Trophoblast cell (in vitro differentiated cells and primary cell): Measurements from ENCODE around the gene KCNAB3.

ENCODE experiments used
- DNase-seq, 2 donors: peaks; one replicate each; pipeline ENCODE4 v3.0.0-alpha.2; 2016
- H2AFZ ChIP-seq: 2 replicates; pipeline ENCODE4 v1.6.1; 2013; ENCODE audit warnings: low read length, moderate library complexity, mild to moderate bottlenecking; ENCODE audit not compliant: insufficient read depth, poor library complexity
- H2AK5ac ChIP-seq: 2 replicates; pipeline ENCODE4 v1.6.1; 2013; ENCODE audit warnings: mild to moderate bottlenecking, low read length
- H2BK120ac ChIP-seq: 2 replicates; pipeline ENCODE4 v1.6.1; 2013; ENCODE audit warnings: low read length, mild to moderate bottlenecking, moderate library complexity; ENCODE audit not compliant: insufficient read depth, poor library complexity
- H2BK12ac ChIP-seq: 2 replicates; pipeline ENCODE4 v1.6.1; 2013; ENCODE audit warnings: mild to moderate bottlenecking, low read length, moderate library complexity
- H2BK5ac ChIP-seq: 2 replicates; pipeline ENCODE4 v1.6.1; 2013; ENCODE audit warnings: low read length, low read depth, moderate library complexity, mild to moderate bottlenecking; ENCODE audit not compliant: poor library complexity
- H3K14ac ChIP-seq: 2 replicates; pipeline ENCODE4 v1.6.1; 2013; ENCODE audit warnings: mild to moderate bottlenecking, low read length
- H3K18ac ChIP-seq: 2 replicates; pipeline ENCODE4 v1.6.1; 2013; ENCODE audit warnings: mild to moderate bottlenecking, low read length
- H3K23ac ChIP-seq: 2 replicates; pipeline ENCODE4 v1.6.1; 2013; ENCODE audit warnings: low read length
- H3K27ac ChIP-seq: 2 replicates; pipeline ENCODE4 v1.5.1; 2013; ENCODE audit warnings: low read depth, mild to moderate bottlenecking, inconsistent platforms, low read length, moderate library complexity
- H3K27me3 ChIP-seq: 2 replicates; pipeline ENCODE4 v1.6.1; 2013; ENCODE audit warnings: inconsistent platforms, mild to moderate bottlenecking, low read length, moderate library complexity; ENCODE audit not compliant: insufficient read depth
- H3K36me3 ChIP-seq, 2 experiments: 1 replicate in 1 of 2; 2 replicates in 1 of 2; pipeline ENCODE4 v1.6.1; 2013; ENCODE audit warnings: low read length in 2 of 2, mild to moderate bottlenecking in 2 of 2, moderate library complexity in 1 of 2; ENCODE audit not compliant: insufficient read depth in 2 of 2, control insufficient read depth in 1 of 2
- H3K4ac ChIP-seq: 2 replicates; pipeline ENCODE4 v1.6.1; 2013; ENCODE audit warnings: low read depth, mild to moderate bottlenecking, low read length, moderate library complexity
- H3K4me1 ChIP-seq, 2 experiments: 1 replicate in 1 of 2; 2 replicates in 1 of 2; pipeline ENCODE4 v1.6.1; 2013; ENCODE audit warnings: low read length in 2 of 2, mild to moderate bottlenecking in 2 of 2, moderate library complexity in 1 of 2; ENCODE audit not compliant: insufficient read depth in 2 of 2, control insufficient read depth in 1 of 2
- H3K4me2 ChIP-seq: 2 replicates; pipeline ENCODE4 v1.6.1; 2013; ENCODE audit warnings: inconsistent platforms, mild to moderate bottlenecking, low read length, moderate library complexity
- H3K4me3 ChIP-seq: 2 replicates; pipeline ENCODE4 v1.5.1; 2013; ENCODE audit warnings: mild to moderate bottlenecking, low read depth, low read length, inconsistent platforms
- H3K79me1 ChIP-seq: one replicate; pipeline ENCODE4 v1.6.1; 2013; ENCODE audit warnings: low read length
- H3K79me2 ChIP-seq: 2 replicates; pipeline ENCODE4 v1.6.1; 2013; ENCODE audit warnings: low read length, mild to moderate bottlenecking; ENCODE audit not compliant: control insufficient read depth, insufficient read depth, poor library complexity
- H3K9ac ChIP-seq: 2 replicates; pipeline ENCODE4 v1.6.1; 2013; ENCODE audit warnings: mild to moderate bottlenecking, low read length
- H3K9me3 ChIP-seq: 2 replicates; pipeline ENCODE4 v1.6.1; 2013; ENCODE audit warnings: low read depth, mild to moderate bottlenecking, control low read depth, inconsistent platforms, low read length; ENCODE audit not compliant: insufficient read depth
- H4K12ac ChIP-seq: 2 replicates; pipeline ENCODE4 v1.6.1; 2013; ENCODE audit warnings: low read depth, mild to moderate bottlenecking, low read length, moderate library complexity
- H4K8ac ChIP-seq: 2 replicates; pipeline ENCODE4 v1.6.1; 2013; ENCODE audit warnings: low read depth, mild to moderate bottlenecking, low read length, moderate library complexity
- H4K91ac ChIP-seq: one replicate; pipeline ENCODE4 v1.6.1; 2013; ENCODE audit warnings: low read depth, mild to moderate bottlenecking, low read length, moderate library complexity
- WGBS: extraction: QIAGEN DNeasy Blood & Tissue Kit; methylation state at CpG from one replicate; pipeline ENCODE4 v1.1.7; 2013; ENCODE audit warnings: missing lambda C conversion rate; ENCODE audit not compliant: insufficient read length, insufficient coverage; ENCODE audit errors: extremely low coverage; 5-methylcytosine and 5-hydroxymethylcytosine counted together

Gene KCNAB3

DNA sequence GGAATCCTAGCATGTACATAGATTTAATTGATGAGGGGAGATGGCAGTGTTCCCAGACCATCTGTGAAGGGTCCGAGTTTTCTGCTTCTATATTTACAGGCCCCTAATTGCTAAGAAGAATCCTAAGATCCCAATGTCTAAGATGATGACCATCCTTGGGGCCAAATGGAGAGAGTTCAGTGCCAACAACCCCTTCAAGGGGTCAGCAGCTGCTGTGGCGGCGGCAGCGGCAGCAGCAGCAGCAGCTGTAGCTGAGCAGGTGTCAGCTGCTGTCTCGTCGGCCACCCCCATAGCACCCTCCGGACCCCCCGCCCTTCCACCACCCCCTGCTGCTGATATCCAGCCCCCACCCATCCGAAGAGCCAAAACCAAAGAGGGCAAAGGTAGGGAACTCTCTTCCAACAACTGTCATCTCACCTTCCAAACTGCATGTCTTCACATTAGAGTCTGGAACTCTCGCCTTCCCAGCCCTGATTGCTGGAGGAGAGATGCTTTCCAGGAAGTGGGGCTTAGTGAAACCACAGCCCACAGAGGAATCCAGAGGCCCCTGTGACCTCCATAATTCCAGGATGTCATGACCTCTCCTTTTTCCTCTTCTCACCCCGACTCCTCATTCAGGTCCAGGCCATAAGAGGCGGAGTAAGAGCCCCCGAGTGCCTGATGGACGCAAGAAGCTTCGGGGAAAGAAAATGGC is 36.3 kb downstream of the KCNAB3 start:
- H3K4me2 ChIP-seq: no peak overlapping the region
- H3K4me3 ChIP-seq: no peak overlapping the region
- no peak overlapping the region for H3K18ac ChIP-seq
- peaks cover 6% of the 10 kb centered on the region for H3K79me2 ChIP-seq
- H3K23ac ChIP-seq: no peak overlapping the region
- H3K4ac ChIP-seq: no peak overlapping the region
- H3K27me3 ChIP-seq: no peaks in the 10 kb centered on the region
- no peak overlapping the region for H4K91ac ChIP-seq
- peaks cover 41 to 56% of the 10 kb centered on the region in 2 experiments for H3K36me3 ChIP-seq
- DNase-seq: no peak
- WGBS: no CpG with 5 or more reads among the region's 15 CpGs
- H3K9ac ChIP-seq: no peak overlapping the region
- H2AFZ ChIP-seq: no peak overlapping the region
- H3K14ac ChIP-seq: no peak overlapping the region
- H3K27ac ChIP-seq: no peak overlapping the region
- H3K79me1 ChIP-seq: peaks cover 8% of the 10 kb centered on the region
- no peak overlapping the region for H2AK5ac ChIP-seq
- H2BK12ac ChIP-seq: no peak overlapping the region
- no peak overlapping the region for H2BK5ac ChIP-seq
- H2BK120ac ChIP-seq: no peak overlapping the region
- H4K12ac ChIP-seq: no peak overlapping the region
- H4K8ac ChIP-seq: no peak overlapping the region
- H3K4me1 ChIP-seq: peaks cover 14 to 15% of the 10 kb centered on the region in 2 experiments
- H3K9me3 ChIP-seq: no peaks in the 10 kb centered on the region

DNA sequence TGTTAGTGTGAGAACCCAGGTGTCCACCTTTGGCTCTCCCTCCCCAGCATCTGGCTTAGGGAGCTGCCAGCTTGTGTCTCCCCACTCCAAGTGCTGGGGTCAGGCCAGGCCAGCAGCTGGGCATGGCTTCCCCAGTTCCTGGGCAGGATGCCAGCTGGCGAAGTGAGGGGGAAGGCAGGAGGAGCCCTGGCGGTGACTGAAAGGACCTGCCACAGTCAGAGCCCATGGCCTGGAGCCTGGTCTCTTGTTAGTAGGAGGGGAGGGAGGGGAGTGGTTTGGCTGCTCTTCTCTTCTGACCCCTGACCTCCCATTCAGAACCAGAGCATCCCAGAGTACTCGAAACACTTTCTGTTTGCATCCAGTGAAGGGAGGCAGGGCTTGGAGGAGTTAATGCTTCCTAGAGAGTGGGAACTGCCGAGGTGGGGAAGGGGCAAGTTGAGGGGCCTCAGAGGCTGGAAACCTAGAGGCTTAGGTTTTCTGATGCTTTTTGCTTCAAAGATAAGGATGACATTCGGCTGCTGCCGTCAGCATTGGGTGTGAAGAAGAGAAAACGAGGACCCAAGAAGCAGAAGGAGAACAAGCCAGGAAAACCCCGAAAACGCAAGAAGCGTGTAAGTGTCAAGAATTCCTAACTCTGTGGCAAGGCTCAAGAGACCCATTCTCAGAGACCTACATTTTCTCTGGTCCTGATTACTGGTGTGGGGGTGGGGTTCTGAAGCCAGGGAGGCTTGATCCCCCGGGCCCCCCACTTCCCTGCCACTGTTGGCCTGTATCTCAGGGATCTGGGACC is 40.3 kb downstream of the KCNAB3 start:
- H3K9me3 ChIP-seq: no peaks in the 10 kb centered on the region
- H3K4me3 ChIP-seq: no peak overlapping the region
- peak overlapping the region; percentile 83 for H4K8ac ChIP-seq
- H3K36me3 ChIP-seq: peaks cover 23 to 28% of the 10 kb centered on the region in 2 experiments
- peak overlapping the region; percentile 16 for H3K9ac ChIP-seq
- DNase-seq: peak; percentile 16 to 48
- H3K27me3 ChIP-seq: no peaks in the 10 kb centered on the region
- peaks cover 22 to 25% of the 10 kb centered on the region in 2 experiments for H3K4me1 ChIP-seq
- peak overlapping the region; percentile 93 for H3K27ac ChIP-seq
- no peak overlapping the region for H2AFZ ChIP-seq
- H3K23ac ChIP-seq: no peak overlapping the region
- H3K79me2 ChIP-seq: peaks cover 17% of the 10 kb centered on the region
- WGBS: no CpG with 5 or more reads among the region's 11 CpGs
- H2BK12ac ChIP-seq: peak overlapping the region; percentile 94
- no peak overlapping the region for H4K12ac ChIP-seq
- H3K18ac ChIP-seq: peak overlapping the region; percentile 66
- H2BK120ac ChIP-seq: peak overlapping the region; percentile 56
- peak overlapping the region; percentile 68 for H3K14ac ChIP-seq
- peak overlapping the region; percentile 100 for H4K91ac ChIP-seq
- H3K79me1 ChIP-seq: peaks cover 37% of the 10 kb centered on the region
- peak overlapping the region; percentile 88 for H2BK5ac ChIP-seq
- peak overlapping the region; percentile 31 for H3K4me2 ChIP-seq
- peak overlapping the region; percentile 50 for H3K4ac ChIP-seq
- H2AK5ac ChIP-seq: peak overlapping the region; percentile 55

DNA sequence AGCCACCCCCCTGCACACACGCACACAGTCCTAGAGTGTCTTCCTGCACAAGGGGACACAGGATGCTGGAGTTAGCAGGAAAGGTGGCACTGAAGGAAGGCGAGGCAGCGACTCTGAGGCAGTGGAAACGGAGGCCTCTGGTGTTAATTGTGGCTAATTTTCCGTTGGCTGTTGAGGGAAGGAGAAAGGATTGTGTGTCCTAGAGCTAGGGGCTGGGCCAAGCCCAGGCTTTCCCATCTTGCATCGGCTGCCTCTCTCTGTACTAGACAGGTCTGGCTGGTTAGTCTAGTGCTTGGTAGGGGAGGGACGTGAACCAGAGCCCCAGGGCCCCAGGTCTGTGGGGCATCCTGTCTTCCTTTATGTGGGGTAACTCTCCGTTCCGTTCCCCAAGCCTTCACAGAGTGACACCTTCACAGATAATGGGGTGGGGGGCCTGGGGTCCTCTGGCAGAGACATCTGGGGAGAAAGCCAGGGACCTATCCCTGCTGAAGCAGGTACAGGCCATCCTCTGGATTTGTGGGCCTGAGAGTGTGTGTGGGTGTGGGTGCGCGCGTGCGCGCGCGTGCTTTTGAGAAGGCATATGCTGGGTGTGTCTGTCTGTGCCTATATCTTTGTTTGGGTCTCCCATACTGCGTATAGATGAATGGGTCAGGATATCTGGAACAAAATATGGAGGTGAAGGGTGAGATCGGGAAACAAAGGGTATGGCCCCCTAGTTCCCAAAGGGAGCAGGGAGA is 41.3 kb downstream of the KCNAB3 start, which contains the start of gene CHD3:
TSS of gene CHD3 (plus strand) at position 606 of the 737 bp plus-strand sequence. CDS start 212 bp downstream, outside the sequence.
- Histone ChIP-seq H3K27ac (peak within 1 kb of the TSS; percentile 93), H3K79me2 (peaks cover 17% of the 10 kb centered on the region), H2AK5ac (peak within 1 kb of the TSS; percentile 71), H2BK12ac (peak within 1 kb of the TSS; percentile 94), H3K9me3 (no peaks in the 10 kb centered on the region), H4K91ac (peak within 1 kb of the TSS; percentile 100), H2BK120ac (peak within 1 kb of the TSS; percentile 97), H2AFZ (peak within 1 kb of the TSS; percentile 85), H3K4ac (peak within 1 kb of the TSS; percentile 75), H3K23ac (no peak within 1 kb of the TSS), H3K4me2 (peak within 1 kb of the TSS; percentile 94), H3K14ac (peak within 1 kb of the TSS; percentile 91), H4K12ac (peak within 1 kb of the TSS; percentile 75), H3K9ac (peak within 1 kb of the TSS; percentile 73), H3K36me3 (peaks cover 14 to 18% of the 10 kb centered on the region in 2 experiments), H3K4me3 (peak within 1 kb of the TSS; percentile 70), H3K18ac (peak within 1 kb of the TSS; percentile 98), H4K8ac (peak within 1 kb of the TSS; percentile 91), H3K79me1 (peaks cover 37% of the 10 kb centered on the region), H3K4me1 (peaks cover 22 to 25% of the 10 kb centered on the region in 2 experiments), H3K27me3 (no peaks in the 10 kb centered on the region), H2BK5ac (peak within 1 kb of the TSS; percentile 99)
- peak; percentile 78 to 87 for DNase-seq
- no CpG with 5 or more reads among the region's 18 CpGs for WGBS
